ENCODE measurements around the gene MAP1S. TPM values are rescaled to one million over a fixed set of nuclear protein-coding genes. Genes with fewer than 3 reads are reported as not detected.

Gene MAP1S
- polyA plus RNA-seq, 1 of the 3 experiments (the other 2 are of a cell fraction) = 18.4 TPM

DNA sequence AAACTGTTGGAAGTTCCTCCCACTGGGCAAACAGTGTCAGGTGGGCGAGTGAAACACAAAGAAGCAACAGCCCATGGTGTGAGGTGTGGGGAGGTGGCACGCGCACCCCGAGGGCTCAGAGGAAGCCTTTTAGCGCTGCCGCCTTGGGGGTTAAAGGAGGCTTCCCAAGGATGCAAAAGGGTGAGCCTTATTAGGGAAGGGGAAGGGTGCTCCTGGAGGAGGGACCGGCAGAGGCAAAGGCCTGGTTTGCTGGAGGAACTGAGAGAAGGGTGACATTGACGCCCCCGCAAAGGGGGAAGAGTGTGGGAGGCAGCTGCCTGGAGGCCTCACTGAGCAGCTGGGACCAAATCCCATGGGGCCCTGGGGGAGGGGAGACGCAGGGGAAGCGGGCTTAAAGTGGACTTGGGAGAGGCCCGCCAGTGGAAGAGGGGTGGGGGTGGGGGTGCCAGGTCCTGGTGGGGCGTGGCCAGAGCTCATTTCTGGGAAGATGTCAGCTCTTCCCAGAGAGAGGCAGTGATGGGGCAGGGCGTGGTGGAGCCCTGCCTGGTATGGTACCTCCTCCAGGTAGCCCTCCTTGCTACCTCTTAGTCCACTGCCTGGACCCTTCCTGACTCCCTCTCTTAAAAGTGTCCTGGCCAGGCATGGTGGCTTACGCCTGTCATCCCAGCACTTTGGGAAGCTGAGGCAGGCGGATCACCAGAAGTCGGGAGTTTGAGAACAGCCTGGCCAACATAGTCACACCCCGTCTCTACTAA, 20.0 kb downstream of the MAP1S start (continued):
- TF ChIP-seq USF2 (IDR thresholded peaks at IDR 0.05; ENCODE audit: borderline replicate concordance, low read depth, low read length) (no peak), FOXM1 (IDR thresholded peaks at IDR 0.05; ENCODE audit: low read depth) (no peak), EZH2phosphoT487 (IDR thresholded peaks at IDR 0.05; ENCODE audit: borderline replicate concordance, low read depth) (no peak), MXI1 (IDR thresholded peaks at IDR 0.05; ENCODE audit: low read depth, low read length) (no peak), GATA2 (CRISPR knock-in tag; IDR thresholded peaks at IDR 0.05) (no peak), ZBTB33 (IDR thresholded peaks at IDR 0.05; ENCODE audit: borderline replicate concordance, low read depth) (no peak), RXRA (IDR thresholded peaks at IDR 0.05; ENCODE audit: borderline replicate concordance, low read depth) (no peak), EP300 (IDR thresholded peaks at IDR 0.05; ENCODE audit: borderline replicate concordance in 1 of 2, low read depth in 1 of 2, low read length in 1 of 2) (no peak), RCOR1 (IDR thresholded peaks at IDR 0.05; ENCODE audit: low read length) (no peak)

DNA sequence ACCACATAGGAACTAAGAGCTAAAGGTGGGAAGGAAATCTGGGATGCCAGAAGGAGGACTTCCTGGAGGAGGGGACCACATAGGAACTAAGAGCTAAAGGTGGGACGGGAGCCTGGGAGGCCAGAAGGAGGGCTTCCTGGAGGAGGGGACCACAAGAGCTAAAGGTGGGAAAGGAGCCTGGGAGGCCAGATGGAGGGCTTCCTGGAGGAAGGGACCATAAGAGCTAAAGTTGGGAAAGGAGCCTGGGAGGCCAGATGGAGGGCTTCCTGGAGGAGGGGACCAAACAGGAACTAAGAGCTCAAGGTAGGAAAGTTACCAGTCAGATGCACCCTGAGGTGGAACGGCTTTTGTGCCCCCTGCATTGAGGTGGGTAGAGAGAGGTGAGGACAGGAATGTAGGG, 22.2 kb downstream of the MAP1S start:
- Histone ChIP-seq H3K9ac (no peak overlapping the region), H4K20me1 (ENCODE audit: insufficient read depth) (no peaks in the 10 kb centered on the region), H3K9me3 (no peaks in the 10 kb centered on the region), H3K79me2 (ENCODE audit: insufficient read depth) (no peaks in the 10 kb centered on the region), H3K4me3 (ENCODE audit: low read depth in 2 of 2, low read length in 1 of 2) (no peak overlapping the region), H3K27ac (ENCODE audit: low read depth in 2 of 2, low read length in 1 of 2) (no peak overlapping the region), H3K4me1 (ENCODE audit: control insufficient read depth in 1 of 2, insufficient read depth in 2 of 2, low read depth in 1 of 2, low read length in 1 of 2) (no peaks in the 10 kb centered on the region), H2AFZ (ENCODE audit: low read depth) (no peak overlapping the region), H3F3A (replicated peaks; ENCODE audit: insufficient read depth) (peaks cover 11% of the 10 kb centered on the region), H3K4me2 (no peak overlapping the region), H3K36me3 (replicated peaks in 1 of 2; ENCODE audit: control insufficient read depth in 1 of 2, insufficient read depth in 2 of 2, low read length in 1 of 2) (peaks cover 0 to 3% of the 10 kb centered on the region in 2 experiments), H3K27me3 (ENCODE audit: insufficient read depth) (no peaks in the 10 kb centered on the region), H3K9me2 (no peaks in the 10 kb centered on the region)
- 94% methylated on average over 2 of the region's 2 CpGs for WGBS (ENCODE audit: low lambda C conversion rate)
- CTCF ChIA-PET = interaction anchor here (0.9 to 1.3 kb wide), 5 partner anchors 23 to 107 kb away, joined by 3 to 5 read pairs (median 3); partner anchors contain the start of gene JAK3
- TF ChIP-seq PBX3 (IDR thresholded peaks at IDR 0.05) (no peak), RXRA (IDR thresholded peaks at IDR 0.05; ENCODE audit: borderline replicate concordance, low read depth) (no peak), NRF1 (IDR thresholded peaks at IDR 0.05; ENCODE audit: low read depth, low read length) (no peak), EP300 (IDR thresholded peaks at IDR 0.05; ENCODE audit: borderline replicate concordance in 1 of 2, low read depth in 1 of 2, low read length in 1 of 2) (no peak), RCOR1 (IDR thresholded peaks at IDR 0.05; ENCODE audit: low read length) (no peak), POLR2AphosphoS5 (IDR thresholded peaks at IDR 0.05; ENCODE audit: low read depth, low read length) (no peak), SMC3 (IDR thresholded peaks at IDR 0.05; ENCODE audit: low read depth, low read length) (no peak), NFIC (IDR thresholded peaks at IDR 0.05; ENCODE audit: borderline replicate concordance) (no peak), ELF1 (IDR thresholded peaks at IDR 0.05) (no peak), TEAD4 (IDR thresholded peaks at IDR 0.05; ENCODE audit: borderline replicate concordance, insufficient read depth) (no peak)
- POLR2A ChIA-PET = interaction anchor here (0.6 kb wide), 1 partner anchor 275 kb away, joined by 4 read pairs; no protein-coding TSS in a partner anchor
- DNase-seq = no peak

Measured in SK-N-SH (cell line).